GM08714 (cell line): ENCODE measurements around the gene CCL19.

Source experiments
- H3K4me3 ChIP-seq: fragments of 200-500 bp; sonication (Bioruptor generic); 2 replicates; pipeline ENCODE4 v1.5.1; 2014; ENCODE audit warnings: mild to moderate bottlenecking, low read length, inconsistent platforms
- ZNF274 ChIP-seq: IDR thresholded peaks from 2 replicates; pipeline ENCODE4 v1.6.1; 2012; ENCODE audit warnings: mild to moderate bottlenecking, low read depth, low read length

Gene CCL19

GRCh38 chr9:34684816-34685215, 6.3 kb downstream of the CCL19 start:
- TF ChIP-seq ZNF274 = no peak
- H3K4me3 ChIP-seq = no peak overlapping the region

- no peak for TF ChIP-seq ZNF274
- no peak overlapping the region for H3K4me3 ChIP-seq
Measured at GRCh38 chr9:34684145-34684544, 6.9 kb downstream of the CCL19 start.

GRCh38 chr9:34675869-34676268, 15.2 kb downstream of the CCL19 start:
- TF ChIP-seq ZNF274 = no peak
- H3K4me3 ChIP-seq = no peak overlapping the region

GRCh38 chr9:34675048-34675714, 15.9 kb downstream of the CCL19 start:
- no peak for TF ChIP-seq ZNF274

GRCh38 chr9:34674440-34674839, 16.6 kb downstream of the CCL19 start:
- no peak for TF ChIP-seq ZNF274
- no peak overlapping the region for H3K4me3 ChIP-seq

More at GRCh38 chr9:34675048-34675714, 15.9 kb downstream of the CCL19 start:
- no peak overlapping the region for H3K4me3 ChIP-seq

GRCh38 chr9:34671307-34671706, 19.8 kb downstream of the CCL19 start:
- H3K4me3 ChIP-seq = no peak overlapping the region
- TF ChIP-seq ZNF274 = no peak

GRCh38 chr9:34669809-34670562, 21.1 kb downstream of the CCL19 start:
- no peak overlapping the region for H3K4me3 ChIP-seq
- TF ChIP-seq ZNF274 = no peak

- TF ChIP-seq ZNF274 = no peak
- peak overlapping the region; percentile 79 for H3K4me3 ChIP-seq
Measured at GRCh38 chr9:34665381-34666250, 25.5 kb downstream of the CCL19 start.

- TF ChIP-seq ZNF274 = no peak
- H3K4me3 ChIP-seq = peak overlapping the region; percentile 46; the same call in 1 of the 2 replicates
Measured at GRCh38 chr9:34665067-34665380, 26.1 kb downstream of the CCL19 start.

GRCh38 chr9:34664281-34665066, 26.6 kb downstream of the CCL19 start:
- no peak for TF ChIP-seq ZNF274
- no peak overlapping the region; the same call in 1 of the 2 replicates for H3K4me3 ChIP-seq

GRCh38 chr9:34663303-34663605, 27.8 kb downstream of the CCL19 start:
- no peak for TF ChIP-seq ZNF274
- H3K4me3 ChIP-seq = no peak overlapping the region

GRCh38 chr9:34662526-34663302, 28.4 kb downstream of the CCL19 start, which contains the start of gene CCL27:
TSS of gene CCL27 (minus strand) at chr9:34662657. CDS start at chr9:34662633, 24 bp downstream.
- no peak for TF ChIP-seq ZNF274
- H3K4me3 ChIP-seq = no peak within 1 kb of the TSS

GRCh38 chr9:34659592-34660253, 31.4 kb downstream of the CCL19 start:
- no peak overlapping the region for H3K4me3 ChIP-seq
- no peak for TF ChIP-seq ZNF274

GRCh38 chr9:34658461-34658860, 32.6 kb downstream of the CCL19 start:
- no peak for TF ChIP-seq ZNF274
- H3K4me3 ChIP-seq = no peak overlapping the region
